ENCODE measurements around the gene FBXL19.

The FBXL19 gene

GRCh38 chr16:30947859-30948666, 24.7 kb downstream of the FBXL19 start:
- peak; percentile 97 for DNase-seq

GRCh38 chr16:30948667-30949649, 25.6 kb downstream of the FBXL19 start, which contains the start of gene ORAI3:
TSS of gene ORAI3 (plus strand) at chr16:30949068. CDS start at chr16:30949290, 222 bp downstream.
- DNase-seq, result peak; percentile 89

GRCh38 chr16:30949650-30950515, 26.5 kb downstream of the FBXL19 start:
- peak; percentile 89 for DNase-seq

GRCh38 chr16:30950516-30951065, 27.2 kb downstream of the FBXL19 start:
- peak; percentile 44 for DNase-seq

GRCh38 chr16:30951193-30951592, 27.8 kb downstream of the FBXL19 start:
- DNase-seq, result no peak

- DNase-seq, result peak; percentile 71
Measured at GRCh38 chr16:30951750-30952149, 28.4 kb downstream of the FBXL19 start.

GRCh38 chr16:30953111-30953510, 29.7 kb downstream of the FBXL19 start:
- no peak for DNase-seq

GRCh38 chr16:30953511-30954124, 30.2 kb downstream of the FBXL19 start:
- DNase-seq, result peak; percentile 81

GRCh38 chr16:30954993-30955392, 31.6 kb downstream of the FBXL19 start:
- no peak for DNase-seq

- DNase-seq, result peak; percentile 90
Measured at GRCh38 chr16:30956601-30957455, 33.5 kb downstream of the FBXL19 start.

- peak; percentile 97 for DNase-seq
Measured at GRCh38 chr16:30957456-30958174, 34.2 kb downstream of the FBXL19 start, which contains the start of gene SETD1A. TSS of gene SETD1A (plus strand) at chr16:30957754. CDS start at chr16:30958732, 978 bp downstream.

GRCh38 chr16:30958175-30959079, 35.1 kb downstream of the FBXL19 start:
- peak; percentile 78 for DNase-seq

- no peak for DNase-seq
Measured at GRCh38 chr16:30961384-30961783, 38.0 kb downstream of the FBXL19 start.

- no peak for DNase-seq
Measured at GRCh38 chr16:30963925-30964511, 40.6 kb downstream of the FBXL19 start.

GRCh38 chr16:30964574-30965226, 41.3 kb downstream of the FBXL19 start:
- no peak for DNase-seq

GRCh38 chr16:30965436-30965835, 42.1 kb downstream of the FBXL19 start:
- DNase-seq, result no peak

GRCh38 chr16:30966033-30966619, 42.8 kb downstream of the FBXL19 start:
- DNase-seq, result no peak

All from femur (tissue), 1 donor.